Tibial nerve (tissue), 4 donors: ENCODE data around the gene RUNX1. TPM values are rescaled to one million over a fixed set of nuclear protein-coding genes. Genes with fewer than 3 reads are reported as not detected.

ENCODE experiments used
- DNase-seq, 2 donors: peaks; one replicate each; pipeline ENCODE4 v3.0.0-alpha.2; 2019; ENCODE audit warnings: low spot score in 2 of 2
- H3K27ac ChIP-seq, 4 donors: fragments of 200-600 bp; sonication (generic) in 3 of 4; one replicate each; pipeline ENCODE4 v1.5.1; 2017 to 2019; ENCODE audit warnings: mild to moderate bottlenecking in 1 of 4
- H3K27me3 ChIP-seq, 2 donors: fragments of 200-600 bp; sonication (generic) in 1 of 2; one replicate each; pipeline versions ENCODE4 v1.5.1 to v1.6.0; 2017 to 2019
- H3K36me3 ChIP-seq, 3 donors: fragments of 200-600 bp; sonication (generic); one replicate each; pipeline ENCODE4 v1.5.1; 2018 to 2019
- H3K4me1 ChIP-seq, 4 donors: fragments of 200-600 bp; sonication (generic) in 3 of 4; one replicate each; pipeline ENCODE4 v1.5.1; 2017 to 2019
- H3K4me3 ChIP-seq, 4 donors: fragments of 200-600 bp; sonication (generic) in 3 of 4; one replicate each; pipeline ENCODE4 v1.5.1; 2017 to 2019; ENCODE audit warnings: mild to moderate bottlenecking in 1 of 4, moderate library complexity in 1 of 4
- H3K9me3 ChIP-seq, 4 donors: fragments of 200-600 bp; sonication (generic) in 3 of 4; one replicate each; pipeline ENCODE4 v1.5.1; 2017 to 2019
- EP300 ChIP-seq, 2 donors: sonication (generic); formaldehyde crosslinking; IDR thresholded peaks; one replicate each; pipeline ENCODE4 v1.6.1; 2017; ENCODE audit warnings: antibody characterized with exemption in 2 of 2, mild to moderate bottlenecking in 1 of 2
- POLR2A ChIP-seq, 2 donors: fragments of 450-650 bp; IDR thresholded peaks; one replicate each; pipeline ENCODE4 v1.6.1; 2017; ENCODE audit warnings: antibody characterized with exemption in 2 of 2, mild to moderate bottlenecking in 2 of 2, moderate library complexity in 2 of 2
- WGBS, 2 donors: methylation state at CpG; one replicate each; pipeline ENCODE4 v1.1.5; 2018; 5-methylcytosine and 5-hydroxymethylcytosine counted together
- total RNA-seq, 4 donors: library from RNA; depleted of rRNA; stranded (reverse); fragments of >200 nt; gene quantifications; one replicate each; pipeline ENCODE4 v1.1.0, GENCODE V29; 2016
- TF ChIP-seq, protein P1 (sequence below), 5 experiments: fragments of 200-600 bp in 3 of 5; fragments of 450-650 bp in 2 of 5; sonication (generic) in 3 of 5; IDR thresholded peaks; one replicate each; pipeline ENCODE4 v1.5.1; 2016 to 2019; ENCODE audit warnings: antibody characterized with exemption in 5 of 5, mild to moderate bottlenecking in 3 of 5, moderate library complexity in 2 of 5

Gene RUNX1
- total RNA-seq, 4 donors from 2014 or later = 23.6 to 36.9 (median 26.3) TPM

DNA sequence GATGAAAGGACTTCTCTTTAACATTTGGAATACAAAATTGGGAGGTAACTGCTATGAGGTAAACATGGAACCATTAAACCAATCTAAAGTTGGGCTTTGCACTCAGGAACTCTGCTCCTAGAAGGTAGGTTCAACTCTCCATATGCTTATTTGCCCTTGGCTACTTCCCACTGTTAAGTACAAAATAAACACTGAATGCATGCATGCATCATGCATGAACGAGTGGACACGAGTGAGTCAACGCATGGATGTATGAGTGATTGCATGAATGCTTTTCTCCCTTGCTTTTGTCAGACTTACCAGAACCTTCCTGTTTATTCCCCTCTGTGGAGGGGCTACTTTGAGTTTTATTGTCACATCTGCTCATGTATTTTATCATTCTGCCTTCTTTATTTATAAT is 42.4 kb upstream of the RUNX1 start:
- DNase-seq = no peak
- H3K27ac ChIP-seq = no peak overlapping the region
- H3K36me3 ChIP-seq = no peaks in the 10 kb centered on the region
- H3K4me3 ChIP-seq = no peak overlapping the region
- no peaks in the 10 kb centered on the region for H3K9me3 ChIP-seq
- TF ChIP-seq POLR2A (IDR thresholded peaks at IDR 0.05) (no peak), EP300 (IDR thresholded peaks at IDR 0.05) (no peak)
- TF ChIP-seq, protein P1, sequence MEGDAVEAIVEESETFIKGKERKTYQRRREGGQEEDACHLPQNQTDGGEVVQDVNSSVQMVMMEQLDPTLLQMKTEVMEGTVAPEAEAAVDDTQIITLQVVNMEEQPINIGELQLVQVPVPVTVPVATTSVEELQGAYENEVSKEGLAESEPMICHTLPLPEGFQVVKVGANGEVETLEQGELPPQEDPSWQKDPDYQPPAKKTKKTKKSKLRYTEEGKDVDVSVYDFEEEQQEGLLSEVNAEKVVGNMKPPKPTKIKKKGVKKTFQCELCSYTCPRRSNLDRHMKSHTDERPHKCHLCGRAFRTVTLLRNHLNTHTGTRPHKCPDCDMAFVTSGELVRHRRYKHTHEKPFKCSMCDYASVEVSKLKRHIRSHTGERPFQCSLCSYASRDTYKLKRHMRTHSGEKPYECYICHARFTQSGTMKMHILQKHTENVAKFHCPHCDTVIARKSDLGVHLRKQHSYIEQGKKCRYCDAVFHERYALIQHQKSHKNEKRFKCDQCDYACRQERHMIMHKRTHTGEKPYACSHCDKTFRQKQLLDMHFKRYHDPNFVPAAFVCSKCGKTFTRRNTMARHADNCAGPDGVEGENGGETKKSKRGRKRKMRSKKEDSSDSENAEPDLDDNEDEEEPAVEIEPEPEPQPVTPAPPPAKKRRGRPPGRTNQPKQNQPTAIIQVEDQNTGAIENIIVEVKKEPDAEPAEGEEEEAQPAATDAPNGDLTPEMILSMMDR (IDR thresholded peaks at IDR 0.05) = no peak
- H3K27me3 ChIP-seq = no peaks in the 10 kb centered on the region
- no peaks in the 10 kb centered on the region for H3K4me1 ChIP-seq
- WGBS, 2 donors = 77 to 85% methylated on average over 3 of the region's 3 CpGs

DNA sequence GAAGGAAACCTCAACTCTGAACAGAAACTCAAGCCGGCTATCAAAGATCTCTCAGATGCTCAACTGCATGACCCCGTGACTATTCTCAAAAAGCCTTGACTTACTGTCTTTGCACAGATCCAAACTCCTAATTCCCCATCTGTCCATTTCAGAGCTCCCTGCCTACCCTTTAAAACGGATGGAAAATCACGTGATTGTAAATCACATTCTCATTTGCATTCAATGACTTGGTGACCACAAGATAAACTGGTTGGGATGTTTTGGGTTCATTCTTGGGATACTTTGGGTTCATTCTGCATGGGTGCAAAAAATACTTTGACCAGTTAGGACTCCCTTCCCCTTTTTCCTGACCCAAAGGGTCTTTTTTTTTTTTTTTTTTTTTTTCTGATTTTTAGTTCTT is 41.3 kb upstream of the RUNX1 start:
- Histone ChIP-seq H3K4me3 (no peak overlapping the region), H3K9me3 (no peaks in the 10 kb centered on the region), H3K27ac (no peak overlapping the region), H3K4me1 (no peaks in the 10 kb centered on the region), H3K27me3 (no peaks in the 10 kb centered on the region), H3K36me3 (no peaks in the 10 kb centered on the region)
- no peak for DNase-seq
- no peak for TF ChIP-seq POLR2A (IDR thresholded peaks at IDR 0.05)
- TF ChIP-seq, protein P1 (IDR thresholded peaks at IDR 0.05) = no peak
- TF ChIP-seq EP300 (IDR thresholded peaks at IDR 0.05) = no peak
- 72 to 83% methylated on average over 4 of the region's 4 CpGs for WGBS, 2 donors

DNA sequence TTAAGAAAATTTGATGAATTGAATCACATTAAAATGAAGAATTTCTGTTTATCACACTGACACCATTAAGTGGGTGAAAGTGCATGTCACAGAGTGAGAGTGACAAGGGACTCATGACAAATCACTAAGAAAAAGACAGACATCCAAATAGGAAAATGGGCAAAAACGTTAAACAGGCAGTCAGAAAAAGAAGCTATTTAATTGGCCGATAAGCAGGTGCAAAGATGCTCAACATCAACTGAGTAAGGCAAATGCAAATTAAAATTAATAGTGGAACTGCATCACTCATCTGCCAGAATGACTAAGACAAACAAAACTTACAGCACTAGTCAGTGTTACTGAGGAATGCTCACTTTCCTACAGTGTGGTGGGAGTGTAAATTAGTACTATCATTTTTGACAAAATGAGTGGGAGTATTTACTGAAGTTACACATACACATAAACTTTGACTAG is 39.2 kb upstream of the RUNX1 start:
- no peaks in the 10 kb centered on the region for H3K27me3 ChIP-seq
- H3K36me3 ChIP-seq = no peaks in the 10 kb centered on the region
- H3K4me1 ChIP-seq = no peaks in the 10 kb centered on the region
- no peak for DNase-seq
- TF ChIP-seq POLR2A (IDR thresholded peaks at IDR 0.05) = no peak
- TF ChIP-seq EP300 (IDR thresholded peaks at IDR 0.05) = no peak
- TF ChIP-seq, protein P1 (IDR thresholded peaks at IDR 0.05) = no peak
- H3K27ac ChIP-seq = no peak overlapping the region
- WGBS, 2 donors = 73 to 81% methylated on average over 2 of the region's 2 CpGs
- H3K4me3 ChIP-seq = no peak overlapping the region
- H3K9me3 ChIP-seq = no peaks in the 10 kb centered on the region

DNA sequence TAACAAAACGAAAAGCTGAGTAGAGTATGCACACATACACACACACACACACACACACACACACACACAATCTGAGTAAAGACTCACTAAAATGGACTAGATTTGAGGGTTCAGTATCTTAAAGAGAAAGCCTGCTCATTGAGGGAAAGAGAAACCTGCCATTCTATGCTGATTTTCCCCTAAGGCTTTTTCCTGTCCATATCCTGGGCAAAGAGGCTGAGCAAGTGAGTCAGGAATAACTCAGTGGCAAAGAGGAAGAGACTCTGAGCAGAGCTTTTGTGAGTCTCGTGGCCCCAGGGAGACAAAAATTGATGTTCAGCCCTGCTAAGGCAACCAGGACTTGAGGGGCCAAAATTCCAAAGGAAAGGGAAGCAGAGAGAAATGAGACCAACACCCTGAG is 37.3 kb upstream of the RUNX1 start:
- TF ChIP-seq, protein P1 (IDR thresholded peaks at IDR 0.05) = no peak
- no peak for TF ChIP-seq POLR2A (IDR thresholded peaks at IDR 0.05)
- no peak for TF ChIP-seq EP300 (IDR thresholded peaks at IDR 0.05)
- Histone ChIP-seq H3K4me3 (no peak overlapping the region), H3K9me3 (no peaks in the 10 kb centered on the region), H3K36me3 (no peaks in the 10 kb centered on the region), H3K27ac (no peak overlapping the region), H3K4me1 (no peaks in the 10 kb centered on the region), H3K27me3 (no peaks in the 10 kb centered on the region)
- WGBS, 2 donors = 62 to 67% methylated on average over 2 of the region's 2 CpGs
- no peak for DNase-seq

DNA sequence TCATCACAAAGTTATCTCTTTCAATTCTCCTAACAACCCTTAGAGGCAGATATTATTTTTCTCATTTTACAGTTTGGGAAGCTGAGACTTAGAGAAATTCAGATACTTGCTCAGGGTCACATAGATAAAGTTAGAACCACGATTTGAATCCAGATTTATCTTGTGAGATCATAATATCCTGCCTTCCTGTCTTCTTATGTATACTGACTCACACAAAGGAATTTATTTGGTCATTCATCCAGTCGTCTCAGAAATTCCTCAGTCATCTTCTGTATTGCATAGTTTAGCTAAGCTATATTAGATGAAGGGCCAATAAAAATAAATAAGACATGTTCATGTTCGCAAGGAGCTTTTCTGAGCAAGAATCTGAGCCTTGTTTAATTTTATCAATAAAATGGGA is 35.8 kb upstream of the RUNX1 start:
- H3K4me3 ChIP-seq = no peak overlapping the region
- H3K27ac ChIP-seq = no peak overlapping the region
- TF ChIP-seq, protein P1 (IDR thresholded peaks at IDR 0.05) = no peak
- no peak for TF ChIP-seq POLR2A (IDR thresholded peaks at IDR 0.05)
- no peak for TF ChIP-seq EP300 (IDR thresholded peaks at IDR 0.05)
- DNase-seq = no peak
- 26 to 31% methylated on average over 3 of the region's 3 CpGs for WGBS, 2 donors
- H3K9me3 ChIP-seq = no peaks in the 10 kb centered on the region
- H3K36me3 ChIP-seq = no peaks in the 10 kb centered on the region
- no peaks in the 10 kb centered on the region for H3K27me3 ChIP-seq
- H3K4me1 ChIP-seq = no peaks in the 10 kb centered on the region
